HepG2 (cell line): Measurements from ENCODE around the gene SRSF10. TPM values are rescaled to one million over a fixed set of nuclear protein-coding genes. Genes with fewer than 3 reads are reported as not detected.
A peak's percentile ranks its signal among the peaks of the same experiment; 100 is the strongest.

Experiments used
- CREB1 ChIP-seq, 2 experiments: fragments of 450-650 bp in 1 of 2; IDR thresholded peaks; 2 replicates each; pipeline ENCODE4 v1.6.1; 2016 to 2017; ENCODE audit warnings: control low read depth in 1 of 2, mild to moderate bottlenecking in 1 of 2, missing compliant biosample characterization in 1 of 2, missing genetic modification characterization in 1 of 2
- HCFC1 ChIP-seq: fragments of 150-350 bp; IDR thresholded peaks from 2 replicates; pipeline ENCODE4 v1.6.1; 2014; ENCODE audit warnings: low read depth, low read length
- MAFF ChIP-seq: IDR thresholded peaks from 2 replicates; pipeline ENCODE4 v1.6.1; 2011; ENCODE audit warnings: low read depth, low read length, improper control_type of control experiment
- NBN ChIP-seq: fragments of 450-650 bp; conservative IDR thresholded peaks from 2 replicates; pipeline ENCODE4 v1.6.1; 2017
- POGZ ChIP-seq: sonication (generic); formaldehyde crosslinking; IDR thresholded peaks from 2 replicates; pipeline ENCODE4 v1.4.0; 2020; ENCODE audit warnings: mild to moderate bottlenecking, missing genetic modification reagents
- RBFOX2 ChIP-seq: fragments of 200-400 bp; formaldehyde crosslinking; IDR thresholded peaks from 2 replicates; pipeline ENCODE4 v1.6.1; 2017; ENCODE audit warnings: low read depth, mild to moderate bottlenecking, low read length
- SIN3A ChIP-seq: IDR thresholded peaks from 2 replicates; pipeline ENCODE4 v1.6.1; 2011; ENCODE audit warnings: low read depth, mild to moderate bottlenecking, control low read depth, low read length, borderline replicate concordance
- TBP ChIP-seq: sonication (generic); formaldehyde crosslinking; IDR thresholded peaks from 2 replicates; pipeline ENCODE4 v1.5.0; 2020; ENCODE audit warnings: missing genetic modification reagents
- THYN1 ChIP-seq: sonication (generic); formaldehyde crosslinking; IDR thresholded peaks from 2 replicates; pipeline ENCODE4 v1.8.1; 2023; ENCODE audit warnings: low read depth, mild to moderate bottlenecking, moderate library complexity, missing genetic modification reagents, borderline replicate concordance
- YEATS2 ChIP-seq: sonication (generic); formaldehyde crosslinking; IDR thresholded peaks from 2 replicates; pipeline ENCODE4 v1.4.0; 2020; ENCODE audit warnings: missing genetic modification reagents, borderline replicate concordance
- YY1 ChIP-seq: IDR thresholded peaks from 2 replicates; pipeline ENCODE4 v1.6.1; 2011; ENCODE audit warnings: low read length, low read depth, moderate library complexity, mild to moderate bottlenecking; ENCODE audit not compliant: insufficient read depth, insufficient replicate concordance
- ZNF3 ChIP-seq: IDR thresholded peaks from 2 replicates; pipeline ENCODE4 v1.7.0; 2017; ENCODE audit warnings: inconsistent platforms
- ZNF326 ChIP-seq: sonication (generic); formaldehyde crosslinking; IDR thresholded peaks from 2 replicates; pipeline ENCODE4 v1.4.0; 2020; ENCODE audit warnings: missing genetic modification reagents, borderline replicate concordance
- ZNF614 ChIP-seq: IDR thresholded peaks from 2 replicates; pipeline ENCODE4 v1.6.1; 2018; ENCODE audit warnings: missing biosample characterization, missing genetic modification reagents, inconsistent platforms, borderline replicate concordance
- ZNF615 ChIP-seq: sonication (generic); formaldehyde crosslinking; IDR thresholded peaks from 2 replicates; pipeline ENCODE4 v1.5.0; 2020; ENCODE audit warnings: mild to moderate bottlenecking, missing genetic modification reagents, borderline replicate concordance
- ZNF703 ChIP-seq: sonication (generic); formaldehyde crosslinking; IDR thresholded peaks from 2 replicates; pipeline ENCODE4 v1.5.1; 2020; ENCODE audit warnings: missing genetic modification reagents, mild to moderate bottlenecking, moderate library complexity, borderline replicate concordance
- ZNF713 ChIP-seq: sonication (generic); formaldehyde crosslinking; IDR thresholded peaks from 2 replicates; pipeline ENCODE4 v1.4.0; 2020; ENCODE audit warnings: mild to moderate bottlenecking, missing genetic modification reagents
- polyA plus RNA-seq, 8 experiments: library from polyadenylated mRNA; depleted of rRNA in 3 of 8; stranded (reverse) in 7 of 8; unstranded in 1 of 8; fragments of >200 nt; fragmentation: Illumina TruSeq in 4 of 8; extraction: Trizol in 4 of 8; gene quantifications; 2 replicates each; pipeline versions ENCODE4 v1.2.1 to v1.2.3, GENCODE V29; 2011 to 2016; ENCODE audit warnings: low read depth in 4 of 8, missing spikeins in 1 of 8, mixed read lengths in 1 of 8; ENCODE audit not compliant: insufficient read depth in 1 of 8
- total RNA-seq, 5 experiments: library from RNA; depleted of rRNA; stranded (reverse); fragments of >200 nt; fragmentation: Illumina TruSeq; extraction: Trizol; gene quantifications; 2 replicates each; pipeline ENCODE4 v1.2.3, GENCODE V29; 2016; ENCODE audit warnings: low read depth in 1 of 5
- TF ChIP-seq, protein P1 (sequence below): sonication (generic); formaldehyde crosslinking; IDR thresholded peaks from 2 replicates; pipeline ENCODE4 v1.8.0; 2022; ENCODE audit warnings: missing genetic modification reagents, mild to moderate bottlenecking, moderate library complexity, borderline replicate concordance
- TF ChIP-seq, protein P2 (sequence below): sonication (generic); formaldehyde crosslinking; IDR thresholded peaks from 2 replicates; pipeline ENCODE4 v1.5.1; 2020; ENCODE audit warnings: missing genetic modification reagents, mild to moderate bottlenecking, borderline replicate concordance
- TF ChIP-seq, protein P3 (sequence below): sonication (generic); formaldehyde crosslinking; IDR thresholded peaks from 2 replicates; pipeline ENCODE4 v1.5.1; 2020; ENCODE audit warnings: mild to moderate bottlenecking, missing genetic modification reagents, moderate library complexity
- TF ChIP-seq, protein P4 (sequence below): sonication (generic); formaldehyde crosslinking; IDR thresholded peaks from 2 replicates; pipeline ENCODE4 v1.8.1; 2023; ENCODE audit warnings: missing genetic modification reagents, mild to moderate bottlenecking, borderline replicate concordance

SRSF10 gene
- total and polyA plus RNA-seq, 2 of the 13 experiments (the other 11 are each of a cell fraction or from before 2014, with no cell fraction given): 126 to 186 TPM

DNA sequence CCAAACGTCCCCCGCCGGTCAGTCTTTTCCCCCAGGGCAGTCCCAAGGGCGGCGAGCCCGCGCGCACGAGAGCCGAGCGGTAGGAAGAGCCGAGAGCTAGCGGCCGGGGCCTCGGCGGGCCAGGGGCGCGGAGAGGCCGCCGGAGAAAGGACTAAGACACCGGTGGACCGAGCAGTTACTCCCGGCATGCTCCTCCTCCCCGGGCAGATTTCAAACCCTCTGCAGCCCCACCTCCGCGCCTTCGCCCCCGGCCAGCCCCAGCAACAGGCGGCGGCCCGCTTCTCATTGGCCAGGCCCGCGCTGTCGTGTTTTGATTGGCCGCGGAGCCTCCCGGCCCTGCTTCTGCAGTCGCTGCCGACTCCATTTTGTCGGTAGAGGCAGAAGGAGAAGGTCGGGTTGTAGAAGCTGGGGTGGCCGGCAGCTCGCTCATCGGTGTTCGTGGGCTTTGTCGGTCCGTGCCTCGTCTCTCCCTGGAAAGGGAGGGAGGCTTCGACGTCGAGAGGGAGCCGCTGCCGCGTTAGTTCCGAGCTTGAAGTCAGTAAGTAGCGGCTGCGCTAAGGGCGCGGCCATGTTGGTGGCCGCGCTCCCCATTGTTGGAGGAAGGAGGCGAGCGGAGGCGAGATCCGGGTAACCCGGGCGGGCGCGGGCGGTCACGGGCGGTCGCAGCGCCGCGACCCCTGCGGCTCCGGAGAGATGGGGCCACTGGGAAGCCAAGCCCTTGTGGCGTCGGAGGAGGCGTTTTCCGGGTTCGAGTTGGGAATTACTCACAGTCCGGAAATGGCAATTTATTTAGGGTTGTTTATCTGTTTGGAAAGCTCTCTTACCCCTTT lies 20.5 kb downstream of the SRSF10 start, which contains the start of gene PNRC2 (continued):
- TF ChIP-seq, protein P1, sequence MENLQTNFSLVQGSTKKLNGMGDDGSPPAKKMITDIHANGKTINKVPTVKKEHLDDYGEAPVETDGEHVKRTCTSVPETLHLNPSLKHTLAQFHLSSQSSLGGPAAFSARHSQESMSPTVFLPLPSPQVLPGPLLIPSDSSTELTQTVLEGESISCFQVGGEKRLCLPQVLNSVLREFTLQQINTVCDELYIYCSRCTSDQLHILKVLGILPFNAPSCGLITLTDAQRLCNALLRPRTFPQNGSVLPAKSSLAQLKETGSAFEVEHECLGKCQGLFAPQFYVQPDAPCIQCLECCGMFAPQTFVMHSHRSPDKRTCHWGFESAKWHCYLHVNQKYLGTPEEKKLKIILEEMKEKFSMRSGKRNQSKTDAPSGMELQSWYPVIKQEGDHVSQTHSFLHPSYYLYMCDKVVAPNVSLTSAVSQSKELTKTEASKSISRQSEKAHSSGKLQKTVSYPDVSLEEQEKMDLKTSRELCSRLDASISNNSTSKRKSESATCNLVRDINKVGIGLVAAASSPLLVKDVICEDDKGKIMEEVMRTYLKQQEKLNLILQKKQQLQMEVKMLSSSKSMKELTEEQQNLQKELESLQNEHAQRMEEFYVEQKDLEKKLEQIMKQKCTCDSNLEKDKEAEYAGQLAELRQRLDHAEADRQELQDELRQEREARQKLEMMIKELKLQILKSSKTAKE (CRISPR knock-in tag): no peak
- no peak for TF ChIP-seq ZNF614
- TF ChIP-seq, protein P2, sequence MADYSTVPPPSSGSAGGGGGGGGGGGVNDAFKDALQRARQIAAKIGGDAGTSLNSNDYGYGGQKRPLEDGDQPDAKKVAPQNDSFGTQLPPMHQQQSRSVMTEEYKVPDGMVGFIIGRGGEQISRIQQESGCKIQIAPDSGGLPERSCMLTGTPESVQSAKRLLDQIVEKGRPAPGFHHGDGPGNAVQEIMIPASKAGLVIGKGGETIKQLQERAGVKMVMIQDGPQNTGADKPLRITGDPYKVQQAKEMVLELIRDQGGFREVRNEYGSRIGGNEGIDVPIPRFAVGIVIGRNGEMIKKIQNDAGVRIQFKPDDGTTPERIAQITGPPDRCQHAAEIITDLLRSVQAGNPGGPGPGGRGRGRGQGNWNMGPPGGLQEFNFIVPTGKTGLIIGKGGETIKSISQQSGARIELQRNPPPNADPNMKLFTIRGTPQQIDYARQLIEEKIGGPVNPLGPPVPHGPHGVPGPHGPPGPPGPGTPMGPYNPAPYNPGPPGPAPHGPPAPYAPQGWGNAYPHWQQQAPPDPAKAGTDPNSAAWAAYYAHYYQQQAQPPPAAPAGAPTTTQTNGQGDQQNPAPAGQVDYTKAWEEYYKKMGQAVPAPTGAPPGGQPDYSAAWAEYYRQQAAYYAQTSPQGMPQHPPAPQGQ: no peak
- TF ChIP-seq NBN: no peak
- TF ChIP-seq CREB1 (IDR thresholded peaks at IDR 0.05): peak; percentile 53
- peak; percentile 70 for TF ChIP-seq CREB1 (CRISPR knock-in tag; IDR thresholded peaks at IDR 0.05)
- TF ChIP-seq, protein P3, sequence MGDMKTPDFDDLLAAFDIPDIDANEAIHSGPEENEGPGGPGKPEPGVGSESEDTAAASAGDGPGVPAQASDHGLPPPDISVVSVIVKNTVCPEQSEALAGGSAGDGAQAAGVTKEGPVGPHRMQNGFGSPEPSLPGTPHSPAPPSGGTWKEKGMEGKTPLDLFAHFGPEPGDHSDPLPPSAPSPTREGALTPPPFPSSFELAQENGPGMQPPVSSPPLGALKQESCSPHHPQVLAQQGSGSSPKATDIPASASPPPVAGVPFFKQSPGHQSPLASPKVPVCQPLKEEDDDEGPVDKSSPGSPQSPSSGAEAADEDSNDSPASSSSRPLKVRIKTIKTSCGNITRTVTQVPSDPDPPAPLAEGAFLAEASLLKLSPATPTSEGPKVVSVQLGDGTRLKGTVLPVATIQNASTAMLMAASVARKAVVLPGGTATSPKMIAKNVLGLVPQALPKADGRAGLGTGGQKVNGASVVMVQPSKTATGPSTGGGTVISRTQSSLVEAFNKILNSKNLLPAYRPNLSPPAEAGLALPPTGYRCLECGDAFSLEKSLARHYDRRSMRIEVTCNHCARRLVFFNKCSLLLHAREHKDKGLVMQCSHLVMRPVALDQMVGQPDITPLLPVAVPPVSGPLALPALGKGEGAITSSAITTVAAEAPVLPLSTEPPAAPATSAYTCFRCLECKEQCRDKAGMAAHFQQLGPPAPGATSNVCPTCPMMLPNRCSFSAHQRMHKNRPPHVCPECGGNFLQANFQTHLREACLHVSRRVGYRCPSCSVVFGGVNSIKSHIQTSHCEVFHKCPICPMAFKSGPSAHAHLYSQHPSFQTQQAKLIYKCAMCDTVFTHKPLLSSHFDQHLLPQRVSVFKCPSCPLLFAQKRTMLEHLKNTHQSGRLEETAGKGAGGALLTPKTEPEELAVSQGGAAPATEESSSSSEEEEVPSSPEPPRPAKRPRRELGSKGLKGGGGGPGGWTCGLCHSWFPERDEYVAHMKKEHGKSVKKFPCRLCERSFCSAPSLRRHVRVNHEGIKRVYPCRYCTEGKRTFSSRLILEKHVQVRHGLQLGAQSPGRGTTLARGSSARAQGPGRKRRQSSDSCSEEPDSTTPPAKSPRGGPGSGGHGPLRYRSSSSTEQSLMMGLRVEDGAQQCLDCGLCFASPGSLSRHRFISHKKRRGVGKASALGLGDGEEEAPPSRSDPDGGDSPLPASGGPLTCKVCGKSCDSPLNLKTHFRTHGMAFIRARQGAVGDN (CRISPR knock-in tag): peak; percentile 96
- TF ChIP-seq, protein P4, sequence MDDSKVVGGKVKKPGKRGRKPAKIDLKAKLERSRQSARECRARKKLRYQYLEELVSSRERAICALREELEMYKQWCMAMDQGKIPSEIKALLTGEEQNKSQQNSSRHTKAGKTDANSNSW (CRISPR knock-in tag): no peak
- no peak for TF ChIP-seq TBP (CRISPR knock-in tag)
- TF ChIP-seq MAFF: no peak
- no peak; the same call in 1 of the 2 replicates for TF ChIP-seq HCFC1
- peak; percentile 97 for TF ChIP-seq YY1
- no peak; the same call in none of the 2 replicates for TF ChIP-seq POGZ
- TF ChIP-seq ZNF713: no peak
- TF ChIP-seq ZNF615 (CRISPR knock-in tag): no peak
- peak; percentile 99 for TF ChIP-seq RBFOX2
- TF ChIP-seq SIN3A: peak; percentile 39; the same call in 1 of the 2 replicates
- no peak for TF ChIP-seq ZNF326 (CRISPR knock-in tag)
- peak; percentile 82; the same call in 1 of the 2 replicates for TF ChIP-seq YEATS2 (CRISPR knock-in tag)
- TF ChIP-seq THYN1 (CRISPR knock-in tag): no peak
- TF ChIP-seq ZNF703 (CRISPR knock-in tag): no peak
- TF ChIP-seq ZNF3 (CRISPR knock-in tag): no peak
